ENCODE measurements around the gene TM4SF20.

DNA sequence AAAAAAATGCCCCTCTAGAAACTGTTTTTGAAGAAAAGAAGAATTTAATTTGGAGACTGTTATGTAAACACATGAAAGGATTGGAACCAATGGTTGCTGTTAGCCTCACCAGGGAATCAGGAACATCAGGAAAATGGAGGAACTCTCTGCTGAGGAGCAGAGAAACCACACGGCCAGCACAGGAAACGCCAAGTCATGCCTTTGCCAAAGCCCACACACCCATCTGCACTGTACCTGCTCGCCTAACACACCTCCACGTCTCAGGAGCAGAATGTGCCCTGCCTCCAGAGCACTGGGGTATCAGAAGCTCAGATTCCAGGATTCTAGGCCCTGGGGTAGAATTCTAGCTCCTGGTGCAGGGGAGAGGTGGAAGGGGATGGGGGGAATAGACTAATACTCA lies 18.5 kb upstream of the TM4SF20 start:
- no peak for TF ChIP-seq EZH2 (IDR thresholded peaks at IDR 0.05; ENCODE audit: borderline replicate concordance, low read depth, low read length, poor library complexity, severe bottlenecking)
- TF ChIP-seq, protein P1, sequence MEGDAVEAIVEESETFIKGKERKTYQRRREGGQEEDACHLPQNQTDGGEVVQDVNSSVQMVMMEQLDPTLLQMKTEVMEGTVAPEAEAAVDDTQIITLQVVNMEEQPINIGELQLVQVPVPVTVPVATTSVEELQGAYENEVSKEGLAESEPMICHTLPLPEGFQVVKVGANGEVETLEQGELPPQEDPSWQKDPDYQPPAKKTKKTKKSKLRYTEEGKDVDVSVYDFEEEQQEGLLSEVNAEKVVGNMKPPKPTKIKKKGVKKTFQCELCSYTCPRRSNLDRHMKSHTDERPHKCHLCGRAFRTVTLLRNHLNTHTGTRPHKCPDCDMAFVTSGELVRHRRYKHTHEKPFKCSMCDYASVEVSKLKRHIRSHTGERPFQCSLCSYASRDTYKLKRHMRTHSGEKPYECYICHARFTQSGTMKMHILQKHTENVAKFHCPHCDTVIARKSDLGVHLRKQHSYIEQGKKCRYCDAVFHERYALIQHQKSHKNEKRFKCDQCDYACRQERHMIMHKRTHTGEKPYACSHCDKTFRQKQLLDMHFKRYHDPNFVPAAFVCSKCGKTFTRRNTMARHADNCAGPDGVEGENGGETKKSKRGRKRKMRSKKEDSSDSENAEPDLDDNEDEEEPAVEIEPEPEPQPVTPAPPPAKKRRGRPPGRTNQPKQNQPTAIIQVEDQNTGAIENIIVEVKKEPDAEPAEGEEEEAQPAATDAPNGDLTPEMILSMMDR (conservative IDR thresholded peaks at IDR 0.05; ENCODE audit: low read depth, low read length): no peak

All from A673 (cell line).